ENCODE measurements around the gene TGFBR3. TPM values are rescaled to one million over a fixed set of nuclear protein-coding genes. Genes with fewer than 3 reads are reported as not detected.

The TGFBR3 gene
- total and polyA plus RNA-seq, 9 of the 15 experiments (the other 6 are each of a cell fraction or from before 2014, with no cell fraction given), result 3.6 to 32.4 (median 15.6) TPM

- TF ChIP-seq SIN3A (IDR thresholded peaks at IDR 0.05; ENCODE audit: borderline replicate concordance in 2 of 2, control insufficient read depth in 1 of 2, low read depth in 2 of 2, low read length in 2 of 2) (no peak), HES1 (IDR thresholded peaks at IDR 0.05; ENCODE audit: low read depth) (no peak), PATZ1 (CRISPR knock-in tag; IDR thresholded peaks at IDR 0.05; ENCODE audit: borderline replicate concordance) (no peak), KDM1A (IDR thresholded peaks at IDR 0.05) (no peak), FOS (IDR thresholded peaks at IDR 0.05; ENCODE audit: extremely low read depth, insufficient read length) (no peak), ADNP (tag; IDR thresholded peaks at IDR 0.05) (no peak), FOXP1 (CRISPR knock-in tag; IDR thresholded peaks at IDR 0.05) (no peak), ZNF134 (CRISPR knock-in tag; conservative IDR thresholded peaks at IDR 0.05) (no peak), CREB1 (IDR thresholded peaks at IDR 0.05) (no peak), CREB1 (CRISPR knock-in tag; IDR thresholded peaks at IDR 0.05) (no peak), ZNF217 (CRISPR knock-in tag; IDR thresholded peaks at IDR 0.05) (no peak), EWSR1 (IDR thresholded peaks at IDR 0.05; ENCODE audit: borderline replicate concordance, low read depth, partially characterized antibody) (no peak), HOMEZ (CRISPR knock-in tag; IDR thresholded peaks at IDR 0.05) (no peak), ATF3 (IDR thresholded peaks at IDR 0.05) (peak; percentile 17; the same call in 1 of the 2 replicates), ATF3 (CRISPR knock-in tag; conservative IDR thresholded peaks at IDR 0.05) (no peak), BCOR (IDR thresholded peaks at IDR 0.05) (peak; percentile 18; the same call in 1 of the 2 replicates), NCOA2 (IDR thresholded peaks at IDR 0.05; ENCODE audit: partially characterized antibody in 2 of 2) (no peak)
These were observed 82.0 kb downstream of the TGFBR3 start (continued) for GRCh38 chr1:91803847-91804545.
